HG03439 (cell line): ENCODE measurements around the gene PLIN4.
"Not testable (repeated sequence)": the region's sequence is repeated elsewhere in the genome, so short reads cannot be mapped to it uniquely, and the experiment has no call there.

Experiments
- ATAC-seq: cut with Tn5 transposase; IDR thresholded peaks from one replicate; pipeline ENCODE4 v1.9.1; 2021; ENCODE audit warnings: mild to moderate bottlenecking, moderate library complexity; ENCODE audit not compliant: unreplicated experiment

Gene PLIN4

GRCh38 chr19:4518345-4519171 is at the start of gene PLIN4:
PLIN4 (minus strand) TSS chr19:4518486; CDS start chr19:4518272, 214 bp downstream.
- ATAC-seq = no peak

- ATAC-seq = no peak
Observed at GRCh38 chr19:4567584-4568071, 49.3 kb upstream of the PLIN4 start.

GRCh38 chr19:4566402-4567051 is 48.2 kb upstream of the PLIN4 start:
- ATAC-seq = no peak

- ATAC-seq = not testable (repeated sequence)
Observed at GRCh38 chr19:4563562-4563961, 45.3 kb upstream of the PLIN4 start.

- ATAC-seq = not testable (repeated sequence)
Observed at GRCh38 chr19:4562085-4562484, 43.8 kb upstream of the PLIN4 start.

- ATAC-seq = no peak
Observed at GRCh38 chr19:4559569-4559968, 41.3 kb upstream of the PLIN4 start, which contains the start of gene SEMA6B. SEMA6B (minus strand) TSS chr19:4559684; CDS start chr19:4558457, 1,227 bp downstream.

GRCh38 chr19:4557971-4558941 is 40.0 kb upstream of the PLIN4 start:
- no peak for ATAC-seq

GRCh38 chr19:4557144-4557970 is 39.1 kb upstream of the PLIN4 start:
- ATAC-seq = no peak

- no peak for ATAC-seq
Observed at GRCh38 chr19:4556597-4557127, 38.4 kb upstream of the PLIN4 start.

GRCh38 chr19:4555657-4556561 is 37.6 kb upstream of the PLIN4 start:
- no peak for ATAC-seq

GRCh38 chr19:4554717-4555116 is 36.4 kb upstream of the PLIN4 start:
- no peak for ATAC-seq

GRCh38 chr19:4553775-4554174 is 35.5 kb upstream of the PLIN4 start:
- no peak for ATAC-seq

GRCh38 chr19:4553092-4553695 is 34.9 kb upstream of the PLIN4 start:
- ATAC-seq = no peak

- no peak for ATAC-seq
Observed at GRCh38 chr19:4552525-4552819, 34.2 kb upstream of the PLIN4 start.

- ATAC-seq = no peak
Observed at GRCh38 chr19:4550479-4551050, 32.3 kb upstream of the PLIN4 start.

GRCh38 chr19:4550018-4550417 is 31.7 kb upstream of the PLIN4 start:
- no peak for ATAC-seq

- ATAC-seq = no peak
Observed at GRCh38 chr19:4548238-4548584, 29.9 kb upstream of the PLIN4 start.
